Suprapubic skin (tissue), 4 donors: ENCODE measurements around the gene ULK4. TPM values are rescaled to one million over a fixed set of nuclear protein-coding genes. Genes with fewer than 3 reads are reported as not detected.
"Not testable (repeated sequence)": the region's sequence is repeated elsewhere in the genome, so short reads cannot be mapped to it uniquely, and the experiment has no call there.

Experiments
- DNase-seq, 2 donors: peaks; one replicate each; pipeline ENCODE4 v3.0.0-alpha.2; 2019; ENCODE audit warnings: low spot score in 2 of 2
- H3K27ac ChIP-seq: fragments of 200-600 bp; sonication (generic); one replicate; pipeline ENCODE4 v1.5.1; 2019
- H3K27me3 ChIP-seq: fragments of 200-600 bp; sonication (generic); one replicate; pipeline ENCODE4 v1.5.1; 2019
- H3K36me3 ChIP-seq: fragments of 200-600 bp; sonication (generic); one replicate; pipeline ENCODE4 v1.5.1; 2019
- H3K4me1 ChIP-seq: fragments of 200-600 bp; sonication (generic); one replicate; pipeline ENCODE4 v1.5.1; 2019
- H3K4me3 ChIP-seq: fragments of 200-600 bp; sonication (generic); one replicate; pipeline ENCODE4 v1.5.1; 2019; ENCODE audit warnings: mild to moderate bottlenecking
- H3K9me3 ChIP-seq: fragments of 200-600 bp; sonication (generic); one replicate; pipeline ENCODE4 v1.5.1; 2019
- EP300 ChIP-seq: sonication (generic); formaldehyde crosslinking; IDR thresholded peaks from one replicate; pipeline ENCODE4 v1.6.1; 2017; ENCODE audit warnings: antibody characterized with exemption
- POLR2A ChIP-seq, 2 donors: fragments of 450-650 bp; IDR thresholded peaks; one replicate each; pipeline ENCODE4 v1.6.1; 2017; ENCODE audit warnings: antibody characterized with exemption in 2 of 2, mild to moderate bottlenecking in 2 of 2, moderate library complexity in 2 of 2
- POLR2AphosphoS5 ChIP-seq, 3 donors: sonication (generic); formaldehyde crosslinking; IDR thresholded peaks; one replicate each; pipeline ENCODE4 v1.6.1; 2017; ENCODE audit warnings: antibody characterized with exemption in 3 of 3
- WGBS: methylation state at CpG from one replicate; pipeline ENCODE4 v1.1.5; 2018; 5-methylcytosine and 5-hydroxymethylcytosine counted together
- total RNA-seq, 4 donors: library from RNA; depleted of rRNA; stranded (reverse); fragments of >200 nt; gene quantifications; one replicate each; pipeline ENCODE4 v1.1.0, GENCODE V29; 2016
- TF ChIP-seq, protein P1 (sequence below), 2 donors: fragments of 200-600 bp in 1 of 2; fragments of 450-650 bp in 1 of 2; sonication (generic) in 1 of 2; IDR thresholded peaks; one replicate each; pipeline ENCODE4 v1.5.1; 2016 to 2019; ENCODE audit warnings: antibody characterized with exemption in 2 of 2, mild to moderate bottlenecking in 1 of 2, moderate library complexity in 1 of 2

The ULK4 gene
- total RNA-seq, 4 donors from 2014 or later, result 11.7 to 21.7 (median 16.6) TPM

DNA sequence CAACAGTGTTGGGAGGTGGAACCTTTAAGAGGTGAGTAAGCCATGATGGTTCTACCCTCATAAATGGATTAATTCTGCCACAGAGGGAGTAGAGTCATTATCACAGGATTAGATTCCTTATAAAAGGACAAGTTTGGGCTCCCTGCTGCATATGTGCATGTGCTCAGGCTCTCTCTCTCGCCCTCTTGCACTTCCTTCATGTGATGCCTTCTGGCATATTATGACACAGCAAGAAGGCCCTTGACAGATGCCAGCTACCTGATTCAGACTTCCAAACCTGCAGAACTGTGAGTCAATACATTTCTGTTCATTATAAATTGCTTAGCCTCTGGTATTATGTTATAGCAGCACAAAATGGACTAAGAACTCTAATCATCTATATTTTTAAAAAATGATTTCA, 557.3 kb downstream of the ULK4 start:
- Histone ChIP-seq H3K36me3 (no peaks in the 10 kb centered on the region), H3K27ac (no peak overlapping the region), H3K4me3 (no peak overlapping the region), H3K4me1 (no peaks in the 10 kb centered on the region), H3K27me3 (no peaks in the 10 kb centered on the region), H3K9me3 (no peaks in the 10 kb centered on the region)
- TF ChIP-seq, protein P1, sequence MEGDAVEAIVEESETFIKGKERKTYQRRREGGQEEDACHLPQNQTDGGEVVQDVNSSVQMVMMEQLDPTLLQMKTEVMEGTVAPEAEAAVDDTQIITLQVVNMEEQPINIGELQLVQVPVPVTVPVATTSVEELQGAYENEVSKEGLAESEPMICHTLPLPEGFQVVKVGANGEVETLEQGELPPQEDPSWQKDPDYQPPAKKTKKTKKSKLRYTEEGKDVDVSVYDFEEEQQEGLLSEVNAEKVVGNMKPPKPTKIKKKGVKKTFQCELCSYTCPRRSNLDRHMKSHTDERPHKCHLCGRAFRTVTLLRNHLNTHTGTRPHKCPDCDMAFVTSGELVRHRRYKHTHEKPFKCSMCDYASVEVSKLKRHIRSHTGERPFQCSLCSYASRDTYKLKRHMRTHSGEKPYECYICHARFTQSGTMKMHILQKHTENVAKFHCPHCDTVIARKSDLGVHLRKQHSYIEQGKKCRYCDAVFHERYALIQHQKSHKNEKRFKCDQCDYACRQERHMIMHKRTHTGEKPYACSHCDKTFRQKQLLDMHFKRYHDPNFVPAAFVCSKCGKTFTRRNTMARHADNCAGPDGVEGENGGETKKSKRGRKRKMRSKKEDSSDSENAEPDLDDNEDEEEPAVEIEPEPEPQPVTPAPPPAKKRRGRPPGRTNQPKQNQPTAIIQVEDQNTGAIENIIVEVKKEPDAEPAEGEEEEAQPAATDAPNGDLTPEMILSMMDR (IDR thresholded peaks at IDR 0.05), result no peak
- TF ChIP-seq POLR2AphosphoS5 (IDR thresholded peaks at IDR 0.05) (no peak), POLR2A (IDR thresholded peaks at IDR 0.05) (no peak), EP300 (no peak)
- DNase-seq, result no peak
- WGBS, result 78% methylated on average over 1 of the region's 1 CpG

- H3K36me3 ChIP-seq, result no peaks in the 10 kb centered on the region
- DNase-seq, result no peak
- no peak overlapping the region for H3K4me3 ChIP-seq
- no peak overlapping the region for H3K27ac ChIP-seq
- TF ChIP-seq POLR2A (IDR thresholded peaks at IDR 0.05), result no peak
- TF ChIP-seq, protein P1 (IDR thresholded peaks at IDR 0.05), result no peak
- TF ChIP-seq POLR2AphosphoS5 (IDR thresholded peaks at IDR 0.05), result no peak
- TF ChIP-seq EP300, result no peak
- 83% methylated on average over 1 of the region's 1 CpG for WGBS
- H3K4me1 ChIP-seq, result no peaks in the 10 kb centered on the region
- H3K27me3 ChIP-seq, result no peaks in the 10 kb centered on the region
- H3K9me3 ChIP-seq, result no peaks in the 10 kb centered on the region
These were observed 567.0 kb downstream of the ULK4 start for GRCh38 chr3:41394896-41395295.

- not testable (repeated sequence) for H3K27ac ChIP-seq, H3K27me3 ChIP-seq, H3K4me1 ChIP-seq, H3K36me3 ChIP-seq, H3K4me3 ChIP-seq, H3K9me3 ChIP-seq, DNase-seq
- WGBS, result 86% methylated on average over 4 of the region's 11 CpGs
These were observed 591.0 kb downstream of the ULK4 start for GRCh38 chr3:41370765-41371535.

DNA sequence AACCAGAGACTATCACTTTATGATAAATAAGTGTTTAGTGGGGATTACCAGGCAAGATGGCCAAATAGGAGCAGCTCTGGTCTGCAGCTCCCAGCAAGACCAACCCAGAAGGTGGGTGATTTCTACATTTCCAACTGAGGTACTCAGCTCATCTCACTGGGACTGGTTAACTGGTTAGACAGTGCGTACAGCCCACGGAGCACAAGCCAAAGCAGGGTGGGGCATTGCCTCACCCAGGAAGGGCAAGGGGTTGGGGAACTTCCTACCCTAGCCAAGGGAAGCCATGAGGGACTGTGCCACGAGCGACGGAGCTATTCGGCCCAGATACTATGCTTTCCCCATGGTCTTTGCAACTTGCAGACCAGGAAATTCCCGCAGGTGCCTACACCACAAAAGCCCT, 591.6 kb downstream of the ULK4 start:
- no peak for TF ChIP-seq EP300
- TF ChIP-seq, protein P1 (IDR thresholded peaks at IDR 0.05), result no peak
- TF ChIP-seq POLR2A (IDR thresholded peaks at IDR 0.05), result no peak
- TF ChIP-seq POLR2AphosphoS5 (IDR thresholded peaks at IDR 0.05), result no peak
- H3K36me3 ChIP-seq, result no peaks in the 10 kb centered on the region
- H3K27ac ChIP-seq, result no peak overlapping the region
- no peak overlapping the region for H3K4me3 ChIP-seq
- H3K9me3 ChIP-seq, result no peaks in the 10 kb centered on the region
- H3K27me3 ChIP-seq, result no peaks in the 10 kb centered on the region
- DNase-seq, result no peak
- H3K4me1 ChIP-seq, result peaks cover 9% of the 10 kb centered on the region
- WGBS, result 48% methylated on average over 7 of the region's 7 CpGs

- peaks cover 12% of the 10 kb centered on the region for H3K4me1 ChIP-seq
- no peaks in the 10 kb centered on the region for H3K9me3 ChIP-seq
- no peaks in the 10 kb centered on the region for H3K27me3 ChIP-seq
- H3K27ac ChIP-seq, result no peak overlapping the region
- no peak overlapping the region for H3K4me3 ChIP-seq
- DNase-seq, result no peak
- 23% methylated on average over 3 of the region's 3 CpGs for WGBS
- no peaks in the 10 kb centered on the region for H3K36me3 ChIP-seq
- TF ChIP-seq POLR2A (IDR thresholded peaks at IDR 0.05), result no peak
- no peak for TF ChIP-seq EP300
- TF ChIP-seq POLR2AphosphoS5 (IDR thresholded peaks at IDR 0.05), result no peak
- TF ChIP-seq, protein P1 (IDR thresholded peaks at IDR 0.05), result no peak
These were observed 592.1 kb downstream of the ULK4 start for GRCh38 chr3:41369838-41370237.
